ENCODE measurements around the gene WSB2. TPM values are rescaled to one million over a fixed set of nuclear protein-coding genes. Genes with fewer than 3 reads are reported as not detected.

WSB2 gene
- total and polyA plus RNA-seq, 2 of the 8 experiments (the other 6 are each of a cell fraction or from before 2014, with no cell fraction given), result 47.5 to 58.2 TPM

GRCh38 chr12:118050972-118051910 lies 9.7 kb downstream of the WSB2 start (continued):
- TF ChIP-seq SIX5 (IDR thresholded peaks at IDR 0.05; ENCODE audit: low read depth, low read length), result no peak
- no peak for TF ChIP-seq E2F6 (IDR thresholded peaks at IDR 0.05)
- no peak for TF ChIP-seq CHD7 (IDR thresholded peaks at IDR 0.05; ENCODE audit: insufficient replicate concordance, low read length)
- no peak for TF ChIP-seq CEBPB (IDR thresholded peaks at IDR 0.05; ENCODE audit: low read depth, low read length)
